Measurements from ENCODE around the gene ANP32D. TPM values are rescaled to one million over a fixed set of nuclear protein-coding genes. Genes with fewer than 3 reads are reported as not detected.
"Not testable (repeated sequence)": the region's sequence is repeated elsewhere in the genome, so short reads cannot be mapped to it uniquely, and the experiment has no call there.

Gene ANP32D
- polyA plus RNA-seq, 1 of the 3 experiments (the other 2 are of a cell fraction) = not detected

DNA sequence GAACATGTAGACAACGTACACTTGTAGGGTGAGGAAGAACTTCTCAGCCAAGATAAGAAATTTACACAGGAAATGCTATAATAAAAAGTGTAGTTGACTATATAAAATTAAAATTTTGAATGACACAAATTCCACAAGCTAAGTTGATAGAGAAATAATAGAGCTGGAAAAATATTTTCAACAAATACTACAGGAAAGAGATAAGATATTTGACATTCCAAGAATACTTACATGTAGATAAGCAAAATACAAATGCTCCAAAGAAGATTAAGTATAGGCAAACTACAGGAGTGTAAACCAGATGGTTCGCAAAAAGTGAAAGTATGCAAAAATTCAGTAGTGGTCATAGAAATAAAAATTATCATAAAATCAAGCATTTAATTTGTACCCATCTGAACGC lies 49.2 kb upstream of the ANP32D start:
- no peaks in the 10 kb centered on the region for H3K9me3 ChIP-seq
- no peaks in the 10 kb centered on the region for H3F3A ChIP-seq (replicated peaks; ENCODE audit: insufficient read depth)
- H3K4me1 ChIP-seq (ENCODE audit: control insufficient read depth in 1 of 2, insufficient read depth in 2 of 2, low read depth in 1 of 2, low read length in 1 of 2) = no peaks in the 10 kb centered on the region
- H3K9me2 ChIP-seq = no peaks in the 10 kb centered on the region
- 29% methylated on average over 3 of the region's 3 CpGs for WGBS (ENCODE audit: low lambda C conversion rate)
- H3K4me3 ChIP-seq (ENCODE audit: low read depth in 2 of 2, low read length in 1 of 2) = no peak overlapping the region
- TF ChIP-seq, protein P1, sequence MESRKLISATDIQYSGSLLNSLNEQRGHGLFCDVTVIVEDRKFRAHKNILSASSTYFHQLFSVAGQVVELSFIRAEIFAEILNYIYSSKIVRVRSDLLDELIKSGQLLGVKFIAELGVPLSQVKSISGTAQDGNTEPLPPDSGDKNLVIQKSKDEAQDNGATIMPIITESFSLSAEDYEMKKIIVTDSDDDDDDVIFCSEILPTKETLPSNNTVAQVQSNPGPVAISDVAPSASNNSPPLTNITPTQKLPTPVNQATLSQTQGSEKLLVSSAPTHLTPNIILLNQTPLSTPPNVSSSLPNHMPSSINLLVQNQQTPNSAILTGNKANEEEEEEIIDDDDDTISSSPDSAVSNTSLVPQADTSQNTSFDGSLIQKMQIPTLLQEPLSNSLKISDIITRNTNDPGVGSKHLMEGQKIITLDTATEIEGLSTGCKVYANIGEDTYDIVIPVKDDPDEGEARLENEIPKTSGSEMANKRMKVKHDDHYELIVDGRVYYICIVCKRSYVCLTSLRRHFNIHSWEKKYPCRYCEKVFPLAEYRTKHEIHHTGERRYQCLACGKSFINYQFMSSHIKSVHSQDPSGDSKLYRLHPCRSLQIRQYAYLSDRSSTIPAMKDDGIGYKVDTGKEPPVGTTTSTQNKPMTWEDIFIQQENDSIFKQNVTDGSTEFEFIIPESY (IDR thresholded peaks at IDR 0.05; ENCODE audit: borderline replicate concordance, low read depth) = no peak
- TF ChIP-seq ELF1 (IDR thresholded peaks at IDR 0.05) = no peak
- TF ChIP-seq, protein P2, sequence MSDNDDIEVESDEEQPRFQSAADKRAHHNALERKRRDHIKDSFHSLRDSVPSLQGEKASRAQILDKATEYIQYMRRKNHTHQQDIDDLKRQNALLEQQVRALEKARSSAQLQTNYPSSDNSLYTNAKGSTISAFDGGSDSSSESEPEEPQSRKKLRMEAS (IDR thresholded peaks at IDR 0.05; ENCODE audit: low read depth) = no peak
- TF ChIP-seq, protein P3, sequence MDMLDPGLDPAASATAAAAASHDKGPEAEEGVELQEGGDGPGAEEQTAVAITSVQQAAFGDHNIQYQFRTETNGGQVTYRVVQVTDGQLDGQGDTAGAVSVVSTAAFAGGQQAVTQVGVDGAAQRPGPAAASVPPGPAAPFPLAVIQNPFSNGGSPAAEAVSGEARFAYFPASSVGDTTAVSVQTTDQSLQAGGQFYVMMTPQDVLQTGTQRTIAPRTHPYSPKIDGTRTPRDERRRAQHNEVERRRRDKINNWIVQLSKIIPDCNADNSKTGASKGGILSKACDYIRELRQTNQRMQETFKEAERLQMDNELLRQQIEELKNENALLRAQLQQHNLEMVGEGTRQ (IDR thresholded peaks at IDR 0.05; ENCODE audit: borderline replicate concordance, low read depth, low read length) = no peak
- TF ChIP-seq, protein P4, sequence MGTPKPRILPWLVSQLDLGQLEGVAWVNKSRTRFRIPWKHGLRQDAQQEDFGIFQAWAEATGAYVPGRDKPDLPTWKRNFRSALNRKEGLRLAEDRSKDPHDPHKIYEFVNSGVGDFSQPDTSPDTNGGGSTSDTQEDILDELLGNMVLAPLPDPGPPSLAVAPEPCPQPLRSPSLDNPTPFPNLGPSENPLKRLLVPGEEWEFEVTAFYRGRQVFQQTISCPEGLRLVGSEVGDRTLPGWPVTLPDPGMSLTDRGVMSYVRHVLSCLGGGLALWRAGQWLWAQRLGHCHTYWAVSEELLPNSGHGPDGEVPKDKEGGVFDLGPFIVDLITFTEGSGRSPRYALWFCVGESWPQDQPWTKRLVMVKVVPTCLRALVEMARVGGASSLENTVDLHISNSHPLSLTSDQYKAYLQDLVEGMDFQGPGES (IDR thresholded peaks at IDR 0.05; ENCODE audit: low read depth, low read length) = no peak
- no peak for TF ChIP-seq FOXJ3 (CRISPR knock-in tag; IDR thresholded peaks at IDR 0.05)
- no peak for TF ChIP-seq POLR2AphosphoS5 (IDR thresholded peaks at IDR 0.05; ENCODE audit: low read depth, low read length)
- TF ChIP-seq NRF1 (IDR thresholded peaks at IDR 0.05; ENCODE audit: low read depth, low read length) = no peak
- TF ChIP-seq TCF12 (IDR thresholded peaks at IDR 0.05) = no peak
- TF ChIP-seq GATA2 (CRISPR knock-in tag; IDR thresholded peaks at IDR 0.05) = no peak
- no peak for TF ChIP-seq MEF2A (IDR thresholded peaks at IDR 0.05; ENCODE audit: borderline replicate concordance, low read depth)
- TF ChIP-seq TEAD4 (IDR thresholded peaks at IDR 0.05; ENCODE audit: borderline replicate concordance, insufficient read depth) = no peak
- no peak for TF ChIP-seq MXI1 (IDR thresholded peaks at IDR 0.05; ENCODE audit: low read depth, low read length)
- TF ChIP-seq GABPA (IDR thresholded peaks at IDR 0.05; ENCODE audit: low read depth) = no peak
- no peak for TF ChIP-seq CHD2 (IDR thresholded peaks at IDR 0.05; ENCODE audit: low read length, partially characterized antibody)
- no peaks in the 10 kb centered on the region for H3K27me3 ChIP-seq (ENCODE audit: insufficient read depth)
- H3K27ac ChIP-seq (ENCODE audit: low read depth in 2 of 2, low read length in 1 of 2) = no peak overlapping the region
- CTCF ChIA-PET = no interaction called here
- H3K9ac ChIP-seq = no peak overlapping the region
- H2AFZ ChIP-seq (ENCODE audit: low read depth) = no peak overlapping the region
- no peak for DNase-seq
- POLR2A ChIA-PET = no interaction called here
- no peaks in the 10 kb centered on the region for H4K20me1 ChIP-seq (ENCODE audit: insufficient read depth)
- no peaks in the 10 kb centered on the region for H3K79me2 ChIP-seq (ENCODE audit: insufficient read depth)
- no peaks in the 10 kb centered on the region for H3K36me3 ChIP-seq (replicated peaks in 1 of 2; ENCODE audit: control insufficient read depth in 1 of 2, insufficient read depth in 2 of 2, low read length in 1 of 2)
- no peak overlapping the region for H3K4me2 ChIP-seq

DNA sequence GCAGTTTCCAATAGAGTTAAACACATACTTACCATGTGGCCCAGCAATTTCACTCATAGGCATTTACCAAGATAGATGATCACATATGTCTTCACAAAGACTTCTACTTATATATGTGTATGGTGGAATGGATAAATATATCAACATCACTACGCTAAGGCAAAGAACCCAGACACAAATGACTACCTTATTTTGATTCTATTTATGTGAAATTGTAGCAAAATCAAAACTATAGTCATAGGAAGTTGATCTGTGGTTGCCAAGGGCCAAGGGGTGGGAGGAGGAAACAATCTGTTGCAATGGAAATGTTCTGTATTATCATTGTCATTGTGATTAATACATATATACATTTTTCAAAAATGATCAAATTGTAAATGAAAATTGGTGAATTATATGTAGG lies 47.7 kb upstream of the ANP32D start:
- Histone ChIP-seq H3K79me2 (ENCODE audit: insufficient read depth) (no peaks in the 10 kb centered on the region), H3K27ac (ENCODE audit: low read depth in 2 of 2, low read length in 1 of 2) (no peak overlapping the region), H3K4me1 (ENCODE audit: control insufficient read depth in 1 of 2, insufficient read depth in 2 of 2, low read depth in 1 of 2, low read length in 1 of 2) (no peaks in the 10 kb centered on the region), H3K9me3 (no peaks in the 10 kb centered on the region), H3K9ac (no peak overlapping the region), H3F3A (replicated peaks; ENCODE audit: insufficient read depth) (no peaks in the 10 kb centered on the region), H3K4me2 (no peak overlapping the region), H3K36me3 (replicated peaks in 1 of 2; ENCODE audit: control insufficient read depth in 1 of 2, insufficient read depth in 2 of 2, low read length in 1 of 2) (no peaks in the 10 kb centered on the region), H3K4me3 (ENCODE audit: low read depth in 2 of 2, low read length in 1 of 2) (no peak overlapping the region), H3K9me2 (no peaks in the 10 kb centered on the region), H2AFZ (ENCODE audit: low read depth) (no peak overlapping the region), H4K20me1 (ENCODE audit: insufficient read depth) (no peaks in the 10 kb centered on the region), H3K27me3 (ENCODE audit: insufficient read depth) (no peaks in the 10 kb centered on the region)
- 0% methylated on average over 1 of the region's 1 CpG for WGBS (ENCODE audit: low lambda C conversion rate)
- POLR2A ChIA-PET = no interaction called here
- TF ChIP-seq, protein P5, sequence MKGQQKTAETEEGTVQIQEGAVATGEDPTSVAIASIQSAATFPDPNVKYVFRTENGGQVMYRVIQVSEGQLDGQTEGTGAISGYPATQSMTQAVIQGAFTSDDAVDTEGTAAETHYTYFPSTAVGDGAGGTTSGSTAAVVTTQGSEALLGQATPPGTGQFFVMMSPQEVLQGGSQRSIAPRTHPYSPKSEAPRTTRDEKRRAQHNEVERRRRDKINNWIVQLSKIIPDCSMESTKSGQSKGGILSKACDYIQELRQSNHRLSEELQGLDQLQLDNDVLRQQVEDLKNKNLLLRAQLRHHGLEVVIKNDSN (IDR thresholded peaks at IDR 0.05; ENCODE audit: borderline replicate concordance, low read depth) = no peak
- no peak for TF ChIP-seq TAF1 (IDR thresholded peaks at IDR 0.05; ENCODE audit: borderline replicate concordance, low read depth, low read length)
- TF ChIP-seq RCOR1 (IDR thresholded peaks at IDR 0.05; ENCODE audit: low read length) = no peak
- TF ChIP-seq NFIC (IDR thresholded peaks at IDR 0.05; ENCODE audit: borderline replicate concordance) = no peak
- TF ChIP-seq MEF2A (IDR thresholded peaks at IDR 0.05; ENCODE audit: borderline replicate concordance, low read depth) = no peak
- no peak for TF ChIP-seq FOSL2 (IDR thresholded peaks at IDR 0.05; ENCODE audit: borderline replicate concordance, low read depth)
- CTCF ChIA-PET = no interaction called here
- no peak for DNase-seq

DNA sequence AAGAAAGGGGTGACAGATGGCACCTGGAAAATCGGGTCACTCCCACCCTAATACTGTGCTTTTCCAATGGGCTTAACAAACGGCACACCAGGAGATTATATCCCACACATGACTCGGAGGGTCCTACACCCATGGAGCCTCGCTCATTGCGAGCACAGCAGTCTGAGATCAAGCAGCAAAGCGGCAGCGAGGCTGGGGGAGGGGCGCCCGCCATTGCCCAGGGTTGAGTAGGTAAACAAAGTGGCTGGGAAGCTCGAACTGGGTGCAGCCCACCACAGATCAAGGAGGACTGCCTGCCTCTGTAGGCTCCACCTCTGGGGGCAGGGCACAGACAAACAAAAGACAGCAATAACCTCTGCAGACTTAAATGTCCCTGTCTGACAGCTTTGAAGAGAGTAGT lies 38.3 kb upstream of the ANP32D start:
- POLR2A ChIA-PET = not testable (repeated sequence)

More for the DNA sequence above, 38.3 kb upstream of the ANP32D start:
- H2AFZ ChIP-seq (ENCODE audit: low read depth); H3K9me2 ChIP-seq; H4K20me1 ChIP-seq (ENCODE audit: insufficient read depth); H3K4me3 ChIP-seq (ENCODE audit: low read depth in 2 of 2, low read length in 1 of 2); H3K27me3 ChIP-seq (ENCODE audit: insufficient read depth); H3K9ac ChIP-seq; H3F3A ChIP-seq (replicated peaks; ENCODE audit: insufficient read depth); H3K9me3 ChIP-seq; CTCF ChIA-PET; H3K36me3 ChIP-seq (replicated peaks in 1 of 2; ENCODE audit: control insufficient read depth in 1 of 2, insufficient read depth in 2 of 2, low read length in 1 of 2); H3K27ac ChIP-seq (ENCODE audit: low read depth in 2 of 2, low read length in 1 of 2); H3K4me2 ChIP-seq; DNase-seq; H3K4me1 ChIP-seq (ENCODE audit: control insufficient read depth in 1 of 2, insufficient read depth in 2 of 2, low read depth in 1 of 2, low read length in 1 of 2); H3K79me2 ChIP-seq (ENCODE audit: insufficient read depth): not testable (repeated sequence)
- WGBS (ENCODE audit: low lambda C conversion rate) = 15% methylated on average over 8 of the region's 10 CpGs
